Measurements from ENCODE around the gene DHX16. TPM values are rescaled to one million over a fixed set of nuclear protein-coding genes. Genes with fewer than 3 reads are reported as not detected.

DHX16 gene
- total and polyA plus RNA-seq, 9 of the 15 experiments (the other 6 are each of a cell fraction or from before 2014, with no cell fraction given): 14.6 to 66.1 (median 47.5) TPM

DNA sequence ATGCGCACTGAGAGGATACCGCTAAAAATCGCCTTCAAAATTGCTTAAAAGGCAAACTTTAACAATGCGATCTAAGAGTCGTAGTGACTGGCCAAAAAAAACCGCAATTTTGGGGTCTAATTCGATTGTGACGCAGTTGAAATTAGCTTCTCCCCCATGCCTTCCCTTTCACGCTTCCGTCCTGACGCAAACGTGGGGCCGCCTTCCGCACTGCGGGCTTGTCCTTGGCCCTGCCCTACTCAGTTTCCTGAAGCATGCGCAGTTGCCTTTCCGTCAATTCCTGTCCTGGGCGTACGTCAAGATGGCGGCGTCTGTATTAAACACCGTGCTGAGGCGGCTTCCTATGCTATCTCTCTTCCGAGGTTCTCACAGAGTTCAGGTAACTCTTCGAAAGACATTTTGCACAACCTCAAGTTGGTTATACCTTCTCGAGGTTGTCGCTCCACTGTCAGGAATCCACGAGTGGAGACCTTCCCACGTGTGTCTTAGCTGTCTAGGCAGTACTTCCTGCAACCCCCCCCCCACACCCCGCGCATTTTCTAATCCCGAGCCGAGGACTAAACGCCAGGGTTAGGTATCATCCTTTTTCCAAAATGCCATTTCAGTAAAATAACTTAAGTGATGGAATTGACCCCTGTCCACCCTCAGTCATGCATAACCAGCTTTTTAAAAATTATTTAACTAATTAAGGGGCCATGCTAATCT is 55.1 kb downstream of the DHX16 start, which contains the start of gene MRPS18B (continued):
- TF ChIP-seq, protein P1, sequence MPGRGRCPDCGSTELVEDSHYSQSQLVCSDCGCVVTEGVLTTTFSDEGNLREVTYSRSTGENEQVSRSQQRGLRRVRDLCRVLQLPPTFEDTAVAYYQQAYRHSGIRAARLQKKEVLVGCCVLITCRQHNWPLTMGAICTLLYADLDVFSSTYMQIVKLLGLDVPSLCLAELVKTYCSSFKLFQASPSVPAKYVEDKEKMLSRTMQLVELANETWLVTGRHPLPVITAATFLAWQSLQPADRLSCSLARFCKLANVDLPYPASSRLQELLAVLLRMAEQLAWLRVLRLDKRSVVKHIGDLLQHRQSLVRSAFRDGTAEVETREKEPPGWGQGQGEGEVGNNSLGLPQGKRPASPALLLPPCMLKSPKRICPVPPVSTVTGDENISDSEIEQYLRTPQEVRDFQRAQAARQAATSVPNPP (IDR thresholded peaks at IDR 0.05; ENCODE audit: borderline replicate concordance, insufficient read depth, insufficient read length): no peak
- no peak for TF ChIP-seq FIP1L1 (IDR thresholded peaks at IDR 0.05; ENCODE audit: low read depth, low read length, poor library complexity, severe bottlenecking)
- TF ChIP-seq, protein P2, sequence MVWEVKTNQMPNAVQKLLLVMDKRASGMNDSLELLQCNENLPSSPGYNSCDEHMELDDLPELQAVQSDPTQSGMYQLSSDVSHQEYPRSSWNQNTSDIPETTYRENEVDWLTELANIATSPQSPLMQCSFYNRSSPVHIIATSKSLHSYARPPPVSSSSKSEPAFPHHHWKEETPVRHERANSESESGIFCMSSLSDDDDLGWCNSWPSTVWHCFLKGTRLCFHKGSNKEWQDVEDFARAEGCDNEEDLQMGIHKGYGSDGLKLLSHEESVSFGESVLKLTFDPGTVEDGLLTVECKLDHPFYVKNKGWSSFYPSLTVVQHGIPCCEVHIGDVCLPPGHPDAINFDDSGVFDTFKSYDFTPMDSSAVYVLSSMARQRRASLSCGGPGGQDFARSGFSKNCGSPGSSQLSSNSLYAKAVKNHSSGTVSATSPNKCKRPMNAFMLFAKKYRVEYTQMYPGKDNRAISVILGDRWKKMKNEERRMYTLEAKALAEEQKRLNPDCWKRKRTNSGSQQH (CRISPR knock-in tag; IDR thresholded peaks at IDR 0.05): 0 out of 2 replicates have a peak, but pooled peaks have one; percentile 12
- TF ChIP-seq, protein P3, sequence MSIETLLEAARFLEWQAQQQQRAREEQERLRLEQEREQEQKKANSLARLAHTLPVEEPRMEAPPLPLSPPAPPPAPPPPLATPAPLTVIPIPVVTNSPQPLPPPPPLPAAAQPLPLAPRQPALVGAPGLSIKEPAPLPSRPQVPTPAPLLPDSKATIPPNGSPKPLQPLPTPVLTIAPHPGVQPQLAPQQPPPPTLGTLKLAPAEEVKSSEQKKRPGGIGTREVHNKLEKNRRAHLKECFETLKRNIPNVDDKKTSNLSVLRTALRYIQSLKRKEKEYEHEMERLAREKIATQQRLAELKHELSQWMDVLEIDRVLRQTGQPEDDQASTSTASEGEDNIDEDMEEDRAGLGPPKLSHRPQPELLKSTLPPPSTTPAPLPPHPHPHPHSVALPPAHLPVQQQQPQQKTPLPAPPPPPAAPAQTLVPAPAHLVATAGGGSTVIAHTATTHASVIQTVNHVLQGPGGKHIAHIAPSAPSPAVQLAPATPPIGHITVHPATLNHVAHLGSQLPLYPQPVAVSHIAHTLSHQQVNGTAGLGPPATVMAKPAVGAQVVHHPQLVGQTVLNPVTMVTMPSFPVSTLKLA (conservative IDR thresholded peaks at IDR 0.05): peak; percentile 98 to 99
- TF ChIP-seq RHOXF2B (CRISPR knock-in tag; conservative IDR thresholded peaks at IDR 0.05): peak; percentile 23; the same call in 1 of the 2 replicates
- no peak for TF ChIP-seq POLR3A (IDR thresholded peaks at IDR 0.05; ENCODE audit: borderline replicate concordance, extremely low read depth, insufficient read depth, insufficient read length)
- TF ChIP-seq HMG20B (CRISPR knock-in tag; IDR thresholded peaks at IDR 0.05): no peak
- TF ChIP-seq CBX3 (IDR thresholded peaks at IDR 0.05; ENCODE audit: borderline replicate concordance in 1 of 2, low read length in 2 of 2): no peak; a peak in 2 of 3 replicates
- no peak for TF ChIP-seq ZNF436 (CRISPR knock-in tag; IDR thresholded peaks at IDR 0.05)
- TF ChIP-seq, protein P4, sequence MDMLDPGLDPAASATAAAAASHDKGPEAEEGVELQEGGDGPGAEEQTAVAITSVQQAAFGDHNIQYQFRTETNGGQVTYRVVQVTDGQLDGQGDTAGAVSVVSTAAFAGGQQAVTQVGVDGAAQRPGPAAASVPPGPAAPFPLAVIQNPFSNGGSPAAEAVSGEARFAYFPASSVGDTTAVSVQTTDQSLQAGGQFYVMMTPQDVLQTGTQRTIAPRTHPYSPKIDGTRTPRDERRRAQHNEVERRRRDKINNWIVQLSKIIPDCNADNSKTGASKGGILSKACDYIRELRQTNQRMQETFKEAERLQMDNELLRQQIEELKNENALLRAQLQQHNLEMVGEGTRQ (CRISPR knock-in tag; IDR thresholded peaks at IDR 0.05): no peak
- no peak; the same call in 1 of the 2 replicates for TF ChIP-seq HCFC1 (IDR thresholded peaks at IDR 0.05; ENCODE audit: low read depth, low read length)
- no peak for TF ChIP-seq HNRNPK (IDR thresholded peaks at IDR 0.05; ENCODE audit: low read depth, low read length, poor library complexity, severe bottlenecking)
- no peak for TF ChIP-seq ZNF239 (CRISPR knock-in tag; IDR thresholded peaks at IDR 0.05)
- TF ChIP-seq ZNF589 (CRISPR knock-in tag; IDR thresholded peaks at IDR 0.05; ENCODE audit: low read depth): peak; percentile 71; the same call in 1 of the 2 replicates
- TF ChIP-seq DMBX1 (CRISPR knock-in tag; IDR thresholded peaks at IDR 0.05; ENCODE audit: borderline replicate concordance): 0 out of 2 replicates have a peak, but pooled peaks have one; percentile 13
- peak; percentile 94 for TF ChIP-seq GTF2E2 (tag; IDR thresholded peaks at IDR 0.05)
- TF ChIP-seq ZNF133 (CRISPR knock-in tag; IDR thresholded peaks at IDR 0.05): no peak
- TF ChIP-seq ZNF175 (CRISPR knock-in tag; IDR thresholded peaks at IDR 0.05; ENCODE audit: low read depth): 0 out of 2 replicates have a peak, but pooled peaks have one; percentile 27
- peak; percentile 11; the same call in 1 of the 2 replicates for TF ChIP-seq FOSL1 (tag; conservative IDR thresholded peaks at IDR 0.05)
- peak; percentile 79 for TF ChIP-seq KDM5B (IDR thresholded peaks at IDR 0.05; ENCODE audit: insufficient replicate concordance, low read depth, low read length)
- TF ChIP-seq RNF2 (IDR thresholded peaks at IDR 0.05): peak; percentile 36; the same call in 1 of the 2 replicates
- 0 out of 2 replicates have a peak, but pooled peaks have one; percentile 48 for TF ChIP-seq GABPB2 (CRISPR knock-in tag; conservative IDR thresholded peaks at IDR 0.05)
- no peak for TF ChIP-seq BCOR (IDR thresholded peaks at IDR 0.05)

Measured in K562 (cell line).